Suprapubic skin (tissue), 4 donors: ENCODE results near the gene PRKACA.

Source experiments
- EP300 ChIP-seq: sonication (generic); formaldehyde crosslinking; IDR thresholded peaks from one replicate; pipeline ENCODE4 v1.6.1; 2017; ENCODE audit warnings: antibody characterized with exemption
- POLR2AphosphoS5 ChIP-seq, 3 donors: sonication (generic); formaldehyde crosslinking; IDR thresholded peaks; one replicate each; pipeline ENCODE4 v1.6.1; 2017; ENCODE audit warnings: antibody characterized with exemption in 3 of 3
- TF ChIP-seq, protein P1 (sequence below), 2 donors: fragments of 200-600 bp in 1 of 2; fragments of 450-650 bp in 1 of 2; sonication (generic) in 1 of 2; IDR thresholded peaks; one replicate each; pipeline ENCODE4 v1.5.1; 2016 to 2019; ENCODE audit warnings: antibody characterized with exemption in 2 of 2, mild to moderate bottlenecking in 1 of 2, moderate library complexity in 1 of 2

DNA sequence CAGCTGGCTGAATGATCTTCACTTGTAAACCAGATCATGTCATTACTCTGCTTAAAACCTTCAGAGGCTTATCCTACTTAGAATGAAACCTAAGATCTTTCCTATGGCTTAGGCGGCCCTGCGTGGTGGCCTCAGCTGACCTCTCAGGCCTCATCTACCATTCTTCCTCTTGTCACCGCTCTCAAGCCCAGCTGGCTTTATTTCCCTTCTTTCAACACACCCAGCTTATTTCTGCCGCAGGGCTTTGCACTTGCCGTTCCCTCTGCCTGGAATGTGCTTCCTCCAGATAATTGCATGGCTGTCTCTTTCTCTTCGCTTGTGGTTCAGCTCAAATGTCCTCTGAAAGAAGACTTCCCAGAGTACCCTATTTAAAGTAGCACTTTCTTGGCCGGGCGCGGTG lies 22.4 kb upstream of the PRKACA start:
- TF ChIP-seq, protein P1, sequence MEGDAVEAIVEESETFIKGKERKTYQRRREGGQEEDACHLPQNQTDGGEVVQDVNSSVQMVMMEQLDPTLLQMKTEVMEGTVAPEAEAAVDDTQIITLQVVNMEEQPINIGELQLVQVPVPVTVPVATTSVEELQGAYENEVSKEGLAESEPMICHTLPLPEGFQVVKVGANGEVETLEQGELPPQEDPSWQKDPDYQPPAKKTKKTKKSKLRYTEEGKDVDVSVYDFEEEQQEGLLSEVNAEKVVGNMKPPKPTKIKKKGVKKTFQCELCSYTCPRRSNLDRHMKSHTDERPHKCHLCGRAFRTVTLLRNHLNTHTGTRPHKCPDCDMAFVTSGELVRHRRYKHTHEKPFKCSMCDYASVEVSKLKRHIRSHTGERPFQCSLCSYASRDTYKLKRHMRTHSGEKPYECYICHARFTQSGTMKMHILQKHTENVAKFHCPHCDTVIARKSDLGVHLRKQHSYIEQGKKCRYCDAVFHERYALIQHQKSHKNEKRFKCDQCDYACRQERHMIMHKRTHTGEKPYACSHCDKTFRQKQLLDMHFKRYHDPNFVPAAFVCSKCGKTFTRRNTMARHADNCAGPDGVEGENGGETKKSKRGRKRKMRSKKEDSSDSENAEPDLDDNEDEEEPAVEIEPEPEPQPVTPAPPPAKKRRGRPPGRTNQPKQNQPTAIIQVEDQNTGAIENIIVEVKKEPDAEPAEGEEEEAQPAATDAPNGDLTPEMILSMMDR (IDR thresholded peaks at IDR 0.05): no peak
- TF ChIP-seq POLR2AphosphoS5 (IDR thresholded peaks at IDR 0.05): no peak
- no peak for TF ChIP-seq EP300
